GM23338 (cell line): ENCODE data around the gene FBXW8. TPM values are rescaled to one million over a fixed set of nuclear protein-coding genes. Genes with fewer than 3 reads are reported as not detected.

Experiments used
- ATAC-seq: fragments of 200-7000 bp; cut with Tn5 transposase; 3 replicates; pipeline ENCODE4 v1.9.1; 2020
- DNase-seq: peaks from one replicate; pipeline ENCODE4 v3.0.0-alpha.2; 2015; ENCODE audit warnings: low spot score
- H2AFZ ChIP-seq: fragments of 200-600 bp; sonication (generic); 2 replicates; pipeline ENCODE4 v1.8.0; 2016; ENCODE audit warnings: antibody characterized with exemption, mild to moderate bottlenecking, moderate library complexity
- H3F3A ChIP-seq: fragments of 200-600 bp; sonication (generic); replicated peaks from 2 replicates; pipeline ENCODE4 v1.8.0; 2017; ENCODE audit warnings: antibody characterized with exemption, mixed run types, low read depth
- H3K27ac ChIP-seq: fragments of 200-600 bp; sonication (generic); 2 replicates; pipeline ENCODE4 v1.6.1; 2016; ENCODE audit warnings: low read depth
- H3K27me3 ChIP-seq: fragments of 200-600 bp; sonication (generic); 2 replicates; pipeline ENCODE4 v1.8.0; 2016; ENCODE audit warnings: mild to moderate bottlenecking, mixed run types, moderate library complexity; ENCODE audit not compliant: insufficient read depth
- H3K36me3 ChIP-seq: fragments of 200-600 bp; sonication (generic); 2 replicates; pipeline ENCODE4 v1.8.0; 2016; ENCODE audit warnings: mild to moderate bottlenecking; ENCODE audit not compliant: insufficient read depth
- H3K4me1 ChIP-seq: fragments of 200-600 bp; sonication (generic); 2 replicates; pipeline ENCODE4 v1.8.0; 2016; ENCODE audit warnings: mild to moderate bottlenecking, moderate library complexity; ENCODE audit not compliant: insufficient read depth
- H3K4me2 ChIP-seq: fragments of 200-600 bp; sonication (generic); 2 replicates; pipeline ENCODE4 v1.7.1; 2017; ENCODE audit warnings: mixed run types
- H3K4me3 ChIP-seq: fragments of 200-600 bp; sonication (generic); 2 replicates; pipeline ENCODE4 v1.6.1; 2016; ENCODE audit warnings: mixed run types
- H3K79me2 ChIP-seq: fragments of 200-600 bp; sonication (generic); replicated peaks from 2 replicates; pipeline ENCODE4 v1.8.0; 2017; ENCODE audit warnings: mild to moderate bottlenecking; ENCODE audit not compliant: insufficient read depth
- H3K9me2 ChIP-seq: fragments of 200-600 bp; sonication (generic); 2 replicates; pipeline ENCODE4 v1.8.0; 2017; ENCODE audit not compliant: insufficient read depth
- H4K20me1 ChIP-seq: fragments of 200-600 bp; sonication (generic); replicated peaks from 2 replicates; pipeline ENCODE4 v1.8.0; 2017; ENCODE audit warnings: mild to moderate bottlenecking; ENCODE audit not compliant: insufficient read depth
- H3K27ac Mint-ChIP-seq: 2 replicates; pipeline ENCODE4 v1.8.0; 2020; ENCODE audit warnings: inconsistent platforms, mild to moderate bottlenecking, moderate library complexity, mixed read lengths
- H3K27me3 Mint-ChIP-seq: 3 replicates; pipeline ENCODE4 v1.8.0; 2022; ENCODE audit warnings: low read depth, mild to moderate bottlenecking, moderate library complexity, mixed read lengths, inconsistent platforms; ENCODE audit not compliant: insufficient read depth, poor library complexity
- H3K36me3 Mint-ChIP-seq: 3 replicates; pipeline ENCODE4 v1.8.0; 2021; ENCODE audit warnings: low read depth, mild to moderate bottlenecking, inconsistent platforms, moderate library complexity, mixed read lengths
- H3K4me1 Mint-ChIP-seq: 3 replicates; pipeline ENCODE4 v1.8.0; 2020; ENCODE audit warnings: mild to moderate bottlenecking, inconsistent platforms, mixed read lengths
- H3K4me3 Mint-ChIP-seq: 3 replicates; pipeline ENCODE4 v1.8.0; 2021; ENCODE audit warnings: moderate library complexity, mild to moderate bottlenecking, inconsistent platforms, mixed read lengths
- H3K9me3 Mint-ChIP-seq: 3 replicates; pipeline ENCODE4 v1.8.0; 2020; ENCODE audit warnings: moderate library complexity, mild to moderate bottlenecking, inconsistent platforms, mixed read lengths
- CREB1 ChIP-seq: fragments of 250-450 bp; sonication (Bioruptor Pico); IDR thresholded peaks from 2 replicates; pipeline ENCODE4 v1.5.0; 2020; ENCODE audit warnings: low read depth, mild to moderate bottlenecking, moderate library complexity
- CTCF ChIP-seq, 2 experiments: fragments of 200-600 bp in 1 of 2; sonication (generic) in 1 of 2; conservative IDR thresholded peaks; 2 replicates each; pipeline versions ENCODE4 v1.5.1 to v1.6.1; 2016 to 2017; ENCODE audit warnings: antibody characterized with exemption in 2 of 2, low read depth in 2 of 2, mild to moderate bottlenecking in 2 of 2, moderate library complexity in 1 of 2
- ETS1 ChIP-seq: IDR thresholded peaks from 2 replicates; pipeline ENCODE4 v1.6.1; 2016; ENCODE audit warnings: antibody characterized with exemption
- EZH2phosphoT487 ChIP-seq: fragments of 200-600 bp; sonication (generic); IDR thresholded peaks from one replicate; pipeline ENCODE4 v1.8.1; 2018; ENCODE audit warnings: antibody characterized with exemption; ENCODE audit not compliant: unreplicated experiment
- JUNB ChIP-seq: IDR thresholded peaks from one replicate; pipeline ENCODE4 v1.6.1; 2016; ENCODE audit warnings: antibody characterized with exemption; ENCODE audit not compliant: unreplicated experiment
- NANOG ChIP-seq: IDR thresholded peaks from 2 replicates; pipeline ENCODE4 v1.6.1; 2016; ENCODE audit warnings: antibody characterized with exemption, borderline replicate concordance
- POLR2AphosphoS5 ChIP-seq: IDR thresholded peaks from 2 replicates; pipeline ENCODE4 v1.6.1; 2016; ENCODE audit warnings: antibody characterized with exemption, low read depth
- REST ChIP-seq: IDR thresholded peaks from one replicate; pipeline ENCODE4 v1.6.1; 2018; ENCODE audit warnings: antibody characterized with exemption; ENCODE audit not compliant: unreplicated experiment
- STAT1 ChIP-seq: IDR thresholded peaks from one replicate; pipeline ENCODE4 v1.6.1; 2016; ENCODE audit warnings: antibody characterized with exemption; ENCODE audit not compliant: unreplicated experiment
- ZNF114 ChIP-seq: fragments of 250-450 bp; sonication (Bioruptor Pico); IDR thresholded peaks from 2 replicates; pipeline ENCODE4 v1.5.0; 2020; ENCODE audit warnings: mild to moderate bottlenecking, moderate library complexity
- ZNF331 ChIP-seq: fragments of 250-450 bp; sonication (Bioruptor Pico); IDR thresholded peaks from 2 replicates; pipeline ENCODE4 v1.5.0; 2020; ENCODE audit warnings: low read depth, mild to moderate bottlenecking, moderate library complexity
- ZNF462 ChIP-seq: fragments of 250-450 bp; sonication (Bioruptor Pico); IDR thresholded peaks from 2 replicates; pipeline ENCODE4 v1.5.0; 2020; ENCODE audit warnings: mild to moderate bottlenecking, moderate library complexity
- polyA plus RNA-seq: library from polyadenylated mRNA; unstranded; fragments of >200 nt; fragmentation: Nextera tagmentation; extraction: Ambion mirVana; gene quantifications from 2 replicates; pipeline ENCODE4 v1.2.1, GENCODE V29; 2016
- total RNA-seq: library from RNA; depleted of rRNA; stranded (reverse); fragments of >200 nt; shearing (Covaris generic); gene quantifications from 2 replicates; pipeline ENCODE4 v1.2.3, GENCODE V29; 2014

Gene FBXW8
- total and polyA plus RNA-seq, 2 experiments from 2014 or later: 4.6 to 13.9 TPM

GRCh38 chr12:117076410-117077372, 165.9 kb downstream of the FBXW8 start:
- Mint-ChIP-seq H3K9me3 (no peaks in the 10 kb centered on the region), H3K27me3 (peaks cover 7% of the 10 kb centered on the region), H3K4me1 (peaks cover 11% of the 10 kb centered on the region), H3K4me3 (no peak overlapping the region), H3K36me3 (no peaks in the 10 kb centered on the region), H3K27ac (no peak overlapping the region)
- Histone ChIP-seq H3K4me1 (no peaks in the 10 kb centered on the region), H3K4me3 (no peak overlapping the region), H3K79me2 (no peaks in the 10 kb centered on the region), H3K9me2 (no peaks in the 10 kb centered on the region), H3K27me3 (no peaks in the 10 kb centered on the region), H3K4me2 (no peak overlapping the region), H3K27ac (no peak overlapping the region), H3F3A (no peaks in the 10 kb centered on the region), H4K20me1 (no peaks in the 10 kb centered on the region), H2AFZ (no peak overlapping the region), H3K36me3 (no peaks in the 10 kb centered on the region)
- TF ChIP-seq REST (no peak), STAT1 (no peak), ETS1 (no peak), NANOG (no peak), JUNB (no peak), ZNF331 (CRISPR knock-in tag) (no peak), CTCF (conservative IDR thresholded peaks at IDR 0.05; ENCODE audit: low read depth in 2 of 2) (no peak), ZNF114 (CRISPR knock-in tag) (no peak), ZNF462 (CRISPR knock-in tag) (no peak), CREB1 (no peak), POLR2AphosphoS5 (no peak), EZH2phosphoT487 (no peak)
- no peak for ATAC-seq
- no peak for DNase-seq
